Activated CD8-positive, alpha-beta memory T cell treated with anti-CD3 and anti-CD28 coated beads, Interleukin-2, amount 50 U/mL, for 4 hours (primary cell): ENCODE measurements around the gene ARID1B.

Experiments used
- DNase-seq: peaks from one replicate; pipeline ENCODE4 v3.0.0-alpha.2; 2020

ARID1B gene

GRCh38 chr6:156828280-156828703, 51.1 kb downstream of the ARID1B start:
- peak; percentile 28 for DNase-seq

- no peak for DNase-seq
These were observed 52.9 kb downstream of the ARID1B start for GRCh38 chr6:156830126-156830525.

DNA sequence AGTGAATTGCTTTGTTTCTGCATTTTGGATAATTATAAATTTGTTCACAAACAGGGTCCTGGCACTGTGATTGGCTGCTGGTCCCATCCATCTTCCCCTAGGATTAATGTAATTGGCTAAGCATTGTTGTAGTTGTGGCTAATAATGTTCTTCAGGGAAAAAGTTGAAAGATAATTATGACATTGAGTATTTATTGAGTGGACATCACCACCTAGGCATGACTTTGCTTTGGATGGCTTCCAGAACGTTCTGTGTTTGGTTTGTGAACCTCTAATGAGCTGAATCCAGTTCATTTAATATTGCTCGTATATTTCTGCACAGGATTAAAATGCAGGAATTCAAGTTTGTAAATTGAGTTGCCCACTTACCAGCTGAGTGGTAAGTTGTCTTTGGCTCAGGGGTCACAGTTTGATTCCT, 55.1 kb downstream of the ARID1B start:
- DNase-seq, result no peak

- no peak for DNase-seq
These were observed 55.5 kb downstream of the ARID1B start for GRCh38 chr6:156832669-156833068.

DNA sequence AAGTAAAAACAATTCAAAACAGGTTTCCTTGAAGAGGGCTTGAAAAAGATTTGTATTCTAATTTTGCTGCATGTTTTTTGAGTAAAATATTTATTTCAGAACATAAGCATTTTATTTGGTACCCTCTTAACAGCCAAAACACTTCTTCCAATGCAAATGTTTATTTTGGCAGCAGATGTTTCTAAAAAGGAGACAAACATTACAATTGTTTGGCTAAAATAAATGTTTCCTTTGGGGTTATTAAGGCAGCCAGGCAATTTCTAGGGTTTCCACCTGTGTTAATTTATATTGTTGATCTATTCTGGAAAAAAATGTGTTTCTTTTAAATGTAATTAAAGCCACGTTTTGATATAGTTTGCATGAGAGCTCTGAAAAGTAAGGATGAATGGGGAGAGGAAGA, 56.6 kb downstream of the ARID1B start:
- no peak for DNase-seq

DNA sequence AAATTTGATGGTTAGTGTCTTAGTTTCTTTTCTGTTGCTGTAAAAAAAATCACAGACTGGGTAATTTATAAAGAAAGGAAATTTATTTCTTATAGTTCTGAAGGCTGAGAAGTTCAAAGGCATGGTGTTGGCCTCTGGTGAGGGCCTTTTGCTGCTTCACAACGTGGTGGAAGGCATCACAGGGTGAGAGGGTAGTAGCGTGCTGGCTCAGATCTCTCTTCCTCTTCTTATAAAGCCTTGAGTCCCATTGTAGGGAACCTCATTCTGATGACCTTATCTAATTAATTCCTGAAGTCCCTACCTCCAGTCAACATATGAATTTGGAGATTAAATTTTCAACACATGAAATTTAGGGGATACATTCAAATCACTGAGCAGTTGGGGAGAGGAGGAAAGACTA, 62.0 kb downstream of the ARID1B start:
- no peak for DNase-seq

- DNase-seq, result no peak
These were observed 62.4 kb downstream of the ARID1B start for GRCh38 chr6:156839591-156840001.

- DNase-seq, result no peak
These were observed 63.0 kb downstream of the ARID1B start for GRCh38 chr6:156840136-156840535.

DNA sequence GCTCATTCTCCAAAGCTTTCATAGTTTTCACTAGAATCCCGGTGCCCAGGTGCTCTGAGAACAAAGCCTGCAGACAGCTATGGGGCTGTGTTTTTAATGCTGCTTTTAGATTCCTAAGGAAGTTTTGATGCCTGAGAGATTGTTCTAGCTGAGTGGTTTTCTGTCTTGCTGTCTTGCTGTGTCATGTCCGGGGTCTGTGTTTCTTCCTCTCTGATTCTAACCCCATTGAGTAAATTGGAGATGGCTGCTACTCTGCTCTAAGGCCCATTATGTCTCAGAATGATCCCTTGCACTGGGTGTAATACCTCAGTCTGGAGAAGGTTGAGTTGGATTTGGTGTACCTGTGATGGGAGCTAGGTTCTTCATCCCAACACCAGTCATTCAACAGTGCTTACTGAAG, 63.4 kb downstream of the ARID1B start:
- no peak for DNase-seq

- no peak for DNase-seq
These were observed 64.3 kb downstream of the ARID1B start for GRCh38 chr6:156841508-156841907.

GRCh38 chr6:156842598-156843250, 65.5 kb downstream of the ARID1B start:
- no peak for DNase-seq

DNA sequence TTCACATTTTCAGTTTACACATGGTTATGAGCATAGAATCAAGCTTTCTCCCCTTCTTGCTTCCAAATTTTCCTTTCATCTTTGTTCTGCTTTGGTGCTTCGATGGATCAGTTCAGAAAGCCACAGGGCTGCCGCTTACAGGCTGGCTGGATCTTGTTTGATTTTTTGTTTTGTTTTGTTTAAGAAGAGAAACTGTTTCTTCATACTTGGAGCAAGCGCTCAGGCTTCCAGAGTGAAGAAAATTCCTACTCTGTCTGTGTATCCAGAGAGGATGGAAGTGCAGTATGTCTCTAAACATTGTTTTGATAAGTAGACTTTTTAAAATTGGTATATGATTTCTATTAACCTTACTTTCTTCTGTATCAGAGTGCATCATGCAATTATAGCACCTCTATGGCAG, 66.9 kb downstream of the ARID1B start:
- DNase-seq, result no peak

DNA sequence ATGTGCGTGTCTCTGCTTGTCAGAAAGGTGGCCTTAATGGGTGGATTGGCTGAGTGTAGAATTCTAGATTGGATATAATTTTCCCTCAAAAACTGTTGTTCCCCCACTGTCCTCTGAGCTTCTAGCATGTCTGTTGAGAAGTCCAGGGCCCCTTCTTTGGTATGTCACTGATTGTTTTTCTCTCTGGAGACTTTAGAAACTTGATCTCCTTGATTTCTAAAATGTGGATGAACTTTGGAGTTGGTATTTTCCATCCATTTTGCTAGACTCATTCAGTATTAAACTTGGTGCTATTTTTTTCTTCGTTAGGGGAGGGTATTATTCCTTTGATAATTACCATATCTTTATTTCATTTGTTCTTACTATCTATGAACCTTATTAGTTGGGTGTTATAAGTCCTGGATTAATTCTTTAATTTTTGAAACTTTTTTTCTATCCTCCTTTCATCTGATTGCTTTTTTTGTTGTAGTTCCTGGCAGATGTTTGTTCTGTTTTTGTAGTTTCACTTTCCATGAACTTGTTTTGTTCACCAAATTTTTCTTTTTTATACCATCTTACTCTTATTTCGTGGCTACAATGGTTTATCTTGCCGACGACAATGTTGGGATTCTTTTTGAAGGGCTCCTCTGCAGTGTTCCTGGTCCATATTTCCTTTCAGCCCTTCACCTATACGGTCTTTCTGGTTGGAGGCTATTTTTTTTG, 68.4 kb downstream of the ARID1B start:
- DNase-seq, result no peak

DNA sequence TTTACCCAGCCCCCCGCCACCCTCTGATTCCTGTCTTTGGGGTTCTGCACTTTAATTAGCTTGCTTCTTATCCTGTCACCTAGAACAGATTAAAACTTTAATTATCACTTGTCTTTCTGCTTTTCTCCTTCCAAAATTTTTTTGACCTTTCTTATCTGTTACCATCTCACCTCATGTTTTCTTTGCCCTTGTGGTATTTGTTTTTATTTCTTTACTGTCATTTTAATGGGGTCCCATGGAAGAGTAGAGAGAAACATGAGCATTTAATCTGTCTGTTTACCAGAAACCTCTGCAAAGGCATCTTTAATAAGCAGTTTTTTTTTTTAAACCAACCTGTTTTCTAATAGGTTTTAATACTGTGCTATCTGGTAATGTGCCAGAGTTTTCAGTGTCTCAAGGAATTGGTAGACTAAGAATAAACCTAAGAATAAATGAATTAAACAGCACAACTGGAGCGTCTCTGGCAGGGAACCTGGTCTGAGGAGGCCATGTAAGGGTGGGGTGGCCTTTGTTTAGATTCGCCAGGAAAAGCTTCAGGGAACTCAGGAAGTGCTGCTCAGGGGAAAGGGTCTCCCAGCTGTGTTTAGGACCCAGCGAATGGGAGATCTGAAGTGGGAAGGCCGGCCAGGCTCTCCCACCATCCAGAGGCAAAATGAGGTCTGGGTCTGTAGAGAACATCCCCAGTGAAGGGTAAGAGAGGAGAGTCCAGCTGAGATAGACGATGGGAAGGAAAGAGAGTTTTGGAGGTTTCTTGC, 69.8 kb downstream of the ARID1B start:
- DNase-seq, result no peak

- DNase-seq, result no peak
These were observed 70.9 kb downstream of the ARID1B start for GRCh38 chr6:156848123-156848522.

DNA sequence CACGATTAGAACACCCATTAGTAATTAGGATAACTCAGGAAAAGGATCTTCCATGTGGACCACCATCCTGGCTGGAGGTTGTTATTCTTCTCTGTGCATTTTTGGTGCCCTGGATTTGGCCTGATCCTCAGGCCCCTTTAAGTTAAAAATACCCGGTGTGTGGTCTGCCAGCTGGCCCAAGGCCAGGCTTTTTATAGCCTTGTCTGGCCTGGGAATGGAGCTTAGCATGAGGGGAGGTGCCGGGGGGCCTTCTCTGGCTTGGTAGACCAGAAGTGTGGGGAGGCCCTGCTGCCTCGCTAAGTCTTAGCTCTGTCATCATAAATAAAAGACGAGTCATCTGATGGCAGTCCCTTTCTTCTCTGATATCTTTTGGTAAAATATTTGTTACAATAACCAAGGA, 71.4 kb downstream of the ARID1B start:
- no peak for DNase-seq

- DNase-seq, result no peak
These were observed 72.6 kb downstream of the ARID1B start for GRCh38 chr6:156849806-156850205.

- no peak for DNase-seq
These were observed 73.2 kb downstream of the ARID1B start for GRCh38 chr6:156850353-156850752.

DNA sequence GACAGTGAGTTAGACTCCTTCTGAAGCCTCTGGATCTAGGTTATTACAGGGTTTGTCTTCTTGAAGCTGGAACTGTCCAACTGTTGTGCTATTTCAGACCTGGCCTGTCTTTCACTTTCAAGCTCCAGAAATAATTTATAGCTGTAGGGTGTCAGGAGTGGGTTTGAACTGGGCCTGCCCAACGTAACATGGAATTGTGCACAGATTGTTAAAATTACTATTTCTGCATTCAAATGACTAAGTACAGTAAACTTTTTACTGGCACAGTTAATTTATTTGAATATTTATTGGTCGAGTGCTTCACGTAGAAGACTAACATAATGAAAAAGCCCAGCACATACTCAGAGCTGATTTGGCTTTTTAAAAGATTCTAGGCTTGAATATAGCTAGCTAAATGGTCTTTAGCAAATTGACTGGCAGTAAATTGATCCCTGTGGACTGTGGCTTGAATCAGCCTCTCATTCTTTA, 74.3 kb downstream of the ARID1B start:
- DNase-seq, result no peak

DNA sequence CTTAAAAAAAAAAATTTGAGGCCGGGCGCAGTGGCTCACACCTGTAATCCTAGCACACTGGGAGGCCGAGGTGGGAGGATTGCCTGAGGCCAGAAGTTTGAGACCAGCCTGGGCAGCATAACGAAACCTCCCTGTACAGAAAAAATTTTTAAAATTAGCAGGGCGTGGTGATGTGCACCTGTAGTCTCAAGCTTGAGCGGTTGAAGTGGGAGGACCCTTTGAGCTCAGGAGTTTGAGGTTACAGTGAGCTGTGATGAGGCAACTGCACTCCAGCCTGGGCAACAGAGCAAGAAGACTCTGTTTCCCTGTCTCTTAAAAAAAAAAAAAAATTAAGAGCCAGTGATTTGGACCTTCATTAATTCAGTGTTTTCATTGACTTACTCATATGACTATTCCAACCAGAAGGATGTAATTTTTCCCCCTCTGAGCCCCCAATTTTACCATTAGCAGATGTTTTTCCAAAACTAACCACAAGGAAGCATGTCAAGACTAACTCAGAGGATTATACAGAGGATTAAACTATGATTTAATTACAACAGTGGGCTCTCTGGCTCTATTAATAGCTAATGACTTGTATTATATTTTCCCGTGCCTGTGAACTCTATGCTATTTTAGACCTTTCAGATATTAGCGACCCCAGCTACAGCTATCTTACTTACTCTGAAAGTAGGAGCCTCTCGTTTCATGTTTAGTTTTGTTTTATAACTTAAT, 75.1 kb downstream of the ARID1B start:
- no peak for DNase-seq

GRCh38 chr6:156852858-156853216, 75.7 kb downstream of the ARID1B start:
- no peak for DNase-seq

- no peak for DNase-seq
These were observed 76.6 kb downstream of the ARID1B start for GRCh38 chr6:156853733-156854132.

DNA sequence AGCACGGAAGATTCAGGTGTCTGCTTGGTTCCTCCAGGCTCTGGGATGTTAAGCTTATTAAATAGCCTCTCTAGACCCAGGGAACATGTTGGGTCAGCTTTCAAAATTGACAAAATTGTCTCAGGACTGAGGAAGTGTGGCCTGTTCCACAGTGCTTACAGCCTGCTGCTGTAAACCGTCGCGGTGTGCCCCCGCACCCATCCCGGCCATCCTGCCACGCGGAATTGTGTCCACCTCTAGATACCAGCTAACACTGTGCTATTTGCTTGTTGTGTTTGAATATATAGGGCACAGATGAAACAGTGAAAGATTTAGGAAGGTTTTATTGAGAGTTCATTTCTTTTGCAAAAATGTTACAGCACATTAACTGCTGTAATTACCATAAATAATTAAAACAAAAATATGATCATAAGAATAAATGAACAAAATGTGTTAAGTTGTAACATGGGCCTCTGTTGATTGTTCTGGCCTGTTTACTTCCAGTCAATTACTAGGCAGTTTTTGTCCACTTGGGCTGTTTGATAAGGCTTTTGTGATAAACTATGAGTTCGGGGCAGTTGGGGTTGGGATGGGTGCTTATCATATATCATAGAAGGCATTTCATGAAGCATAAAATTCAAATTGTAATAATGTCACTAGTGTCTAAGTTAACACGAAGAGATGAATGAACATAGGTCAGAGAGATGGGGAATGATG, 77.4 kb downstream of the ARID1B start:
- DNase-seq, result no peak
